GM12878 (cell line): Measurements from ENCODE around the gene UTS2. TPM values are rescaled to one million over a fixed set of nuclear protein-coding genes. Genes with fewer than 3 reads are reported as not detected.

Experiments
- ATAC-seq: fragments of 200-7000 bp; cut with Tn5 transposase; 3 replicates; pipeline ENCODE4 v1.9.1; 2020; ENCODE audit warnings: mild to moderate bottlenecking, moderate library complexity
- BruUV-seq: library from RNA; stranded (reverse); fragments of 400-500 nt; replicated peaks from 2 replicates; lab custom pipeline; 2021; lab: Mats Ljungman, UMichigan
- CTCF ChIA-PET: fragments of 300-600 bp; sonication (Branson Sonifier 250); formaldehyde crosslinking; extraction: SDS; loops from one replicate; lab custom pipeline; 2021; ENCODE audit warnings: inconsistent platforms; lab: Yijun Ruan, JAX
- POLR2A ChIA-PET: fragments of 350-600 bp; formaldehyde crosslinking; extraction: SDS; loops from one replicate; lab custom pipeline; 2021; ENCODE audit warnings: inconsistent platforms; lab: Charles Lee
- RAD21 ChIA-PET: fragments of 300-600 bp; sonication (Branson Sonifier 250); formaldehyde crosslinking; loops from one replicate; lab custom pipeline; 2023; ENCODE audit warnings: antibody characterized with exemption; ENCODE audit not compliant: unreplicated experiment; lab: Charles Lee
- SMC1A ChIA-PET: fragments of 300-600 bp; sonication (Branson Sonifier 250); formaldehyde crosslinking; loops from one replicate; lab custom pipeline; 2023; ENCODE audit not compliant: unreplicated experiment, uncharacterized antibody; lab: Charles Lee
- DNase-seq: peaks from one replicate; pipeline ENCODE4 v3.0.0-alpha.2; 2011; ENCODE audit warnings: low read depth, low spot score
- FAIRE-seq: peaks from 3 replicates; lab custom pipeline; 2011; peaks lifted over from hg19 to GRCh38; lab: Jason Lieb, UNC
- H2AFZ ChIP-seq: 2 replicates; pipeline ENCODE4 v1.6.0; 2011; ENCODE audit warnings: low read depth, low read length, control low read depth; ENCODE audit not compliant: control insufficient read depth
- H3K27ac ChIP-seq: 2 replicates; pipeline ENCODE4 v1.5.1; 2011; ENCODE audit warnings: control low read depth; ENCODE audit not compliant: control insufficient read depth, insufficient read depth
- H3K27me3 ChIP-seq, 2 experiments: replicated peaks in 1 of 2; 2 replicates each; pipeline versions ENCODE4 v1.6.0 to v1.6.1; 2011; ENCODE audit warnings: low read length in 1 of 2; ENCODE audit not compliant: control insufficient read depth in 2 of 2, insufficient read depth in 2 of 2
- H3K36me3 ChIP-seq, 2 experiments: 2 replicates each; pipeline ENCODE4 v1.5.1; 2011; ENCODE audit warnings: low read length in 1 of 2; ENCODE audit not compliant: control insufficient read depth in 2 of 2, insufficient read depth in 2 of 2
- H3K4me1 ChIP-seq: 2 replicates; pipeline ENCODE4 v1.6.1; 2011; ENCODE audit warnings: mild to moderate bottlenecking, low read length, moderate library complexity, mixed read lengths; ENCODE audit not compliant: control insufficient read depth, insufficient read depth
- H3K4me2 ChIP-seq: 2 replicates; pipeline ENCODE4 v1.6.0; 2011; ENCODE audit warnings: control low read depth; ENCODE audit not compliant: control insufficient read depth, insufficient read depth
- H3K4me3 ChIP-seq: fragments of 200-600 bp; sonication (generic); 2 replicates; pipeline ENCODE4 v1.5.1; 2016
- H3K79me2 ChIP-seq: 2 replicates; pipeline ENCODE4 v1.6.0; 2011; ENCODE audit warnings: low read length; ENCODE audit not compliant: control insufficient read depth, insufficient read depth
- H3K9ac ChIP-seq: 2 replicates; pipeline ENCODE4 v1.8.0; 2011; ENCODE audit warnings: low read length, control low read depth, mixed read lengths; ENCODE audit not compliant: control insufficient read depth, insufficient read depth
- H3K9me3 ChIP-seq: replicated peaks from 3 replicates; pipeline ENCODE4 v1.5.1; 2011; ENCODE audit warnings: mild to moderate bottlenecking, low read length; ENCODE audit not compliant: control insufficient read depth, insufficient read depth
- H4K20me1 ChIP-seq: 2 replicates; pipeline ENCODE4 v1.6.0; 2011; ENCODE audit not compliant: control insufficient read depth, insufficient read depth
- CTCF ChIP-seq, 3 experiments: IDR thresholded peaks in 2 of 3; conservative IDR thresholded peaks in 1 of 3; 2 replicates each; pipeline ENCODE4 v1.5.1; 2011; ENCODE audit warnings: low read depth in 3 of 3, low read length in 3 of 3, mild to moderate bottlenecking in 3 of 3, control low read depth in 2 of 3, moderate library complexity in 2 of 3, inconsistent platforms in 1 of 3, mixed read lengths in 1 of 3; ENCODE audit not compliant: control insufficient read depth in 2 of 3, insufficient read depth in 1 of 3; ENCODE audit errors: extremely low read depth in 1 of 3
- EZH2 ChIP-seq: IDR thresholded peaks from 2 replicates; pipeline ENCODE4 v1.6.1; 2012; ENCODE audit warnings: low read depth, mild to moderate bottlenecking, control low read depth, inconsistent platforms, low read length, borderline replicate concordance; ENCODE audit not compliant: control insufficient read depth
- GATAD2B ChIP-seq: fragments of 450-650 bp; conservative IDR thresholded peaks from 2 replicates; pipeline ENCODE4 v1.6.1; 2017; ENCODE audit warnings: low read depth, mild to moderate bottlenecking, moderate library complexity
- IKZF2 ChIP-seq, 2 experiments: fragments of 450-650 bp; IDR thresholded peaks; 2 replicates each; pipeline ENCODE4 v1.6.1; 2017; ENCODE audit warnings: mild to moderate bottlenecking in 2 of 2, moderate library complexity in 2 of 2
- MXI1 ChIP-seq: fragments of 150-350 bp; IDR thresholded peaks from 2 replicates; pipeline ENCODE4 v1.6.1; 2011; ENCODE audit warnings: low read depth, mild to moderate bottlenecking, inconsistent platforms, low read length, improper control_type of control experiment
- RAD51 ChIP-seq: fragments of 450-650 bp; IDR thresholded peaks from 2 replicates; pipeline ENCODE4 v1.6.1; 2016; ENCODE audit warnings: moderate library complexity, mild to moderate bottlenecking, inconsistent platforms
- REST ChIP-seq: IDR thresholded peaks from 2 replicates; pipeline ENCODE4 v1.6.1; 2012; ENCODE audit warnings: mild to moderate bottlenecking, low read depth, low read length
- SREBF2 ChIP-seq: IDR thresholded peaks from 2 replicates; pipeline ENCODE4 v1.6.1; 2012; ENCODE audit warnings: mild to moderate bottlenecking, low read length
- TBL1XR1 ChIP-seq: IDR thresholded peaks from 2 replicates; pipeline ENCODE4 v1.6.1; 2012; ENCODE audit warnings: low read depth, low read length, improper control_type of control experiment
- YBX1 ChIP-seq: fragments of 450-650 bp; IDR thresholded peaks from 2 replicates; pipeline ENCODE4 v1.6.1; 2016; ENCODE audit warnings: antibody characterized with exemption
- ZNF217 ChIP-seq: fragments of 450-650 bp; IDR thresholded peaks from 2 replicates; pipeline ENCODE4 v1.6.1; 2017; ENCODE audit warnings: antibody characterized with exemption, mild to moderate bottlenecking
- WGBS: methylation state at CpG from one replicate; pipeline ENCODE4 v1.1.6; 2016; ENCODE audit warnings: low lambda C conversion rate; ENCODE audit not compliant: insufficient replicate concordance, insufficient coverage; ENCODE audit errors: missing lambda C conversion rate; 5-methylcytosine and 5-hydroxymethylcytosine counted together
- in situ Hi-C: fragments of 300-500 bp; cut with MboI; formaldehyde crosslinking; loops from 9 replicates; pipeline ENCODE4 v1.14.3; 2018; ENCODE audit warnings: mixed read lengths
- intact Hi-C: fragments of 100-400 bp; cut with micrococcal nuclease; formaldehyde crosslinking; loops from one replicate; pipeline ENCODE4 v1.14.2; 2022; ENCODE audit not compliant: unreplicated experiment
- polyA plus RNA-seq, 11 experiments: library from polyadenylated mRNA; depleted of rRNA in 4 of 11; unstranded in 6 of 11; stranded (reverse) in 5 of 11; fragments of >200 nt; fragmentation: Nextera tagmentation in 4 of 11; fragmentation: Illumina TruSeq in 1 of 11; extraction: Ambion mirVana in 4 of 11; extraction: Trizol in 1 of 11; gene quantifications; 1 replicate in 1 of 11; 2 replicates in 10 of 11; pipeline versions ENCODE4 v1.2.1 to v1.2.3, GENCODE V29; 2011 to 2016; ENCODE audit warnings: inconsistent platforms in 2 of 11, missing spikeins in 2 of 11, low read depth in 1 of 11
- total RNA-seq, 4 experiments: library from RNA; depleted of rRNA in 3 of 4; stranded (reverse); fragments of >200 nt in 3 of 4; fragmentation: Illumina TruSeq in 1 of 4; extraction: Trizol in 1 of 4; gene quantifications; 2 replicates each; pipeline versions ENCODE4 v1.2.1 to v1.2.3, GENCODE V29; 2013 to 2021
- TF ChIP-seq, protein P1 (sequence below): IDR thresholded peaks from 2 replicates; pipeline ENCODE4 v1.6.1; 2012; ENCODE audit warnings: low read depth, low read length, improper control_type of control experiment
- TF ChIP-seq, protein P2 (sequence below): IDR thresholded peaks from 2 replicates; pipeline ENCODE4 v1.6.1; 2011; ENCODE audit warnings: low read depth, mild to moderate bottlenecking, low read length, moderate library complexity, borderline replicate concordance; ENCODE audit errors: extremely low read depth

The UTS2 gene
- total and polyA plus RNA-seq, 10 of the 15 experiments (the other 5 are each of a cell fraction or from before 2014, with no cell fraction given) = not detected

DNA sequence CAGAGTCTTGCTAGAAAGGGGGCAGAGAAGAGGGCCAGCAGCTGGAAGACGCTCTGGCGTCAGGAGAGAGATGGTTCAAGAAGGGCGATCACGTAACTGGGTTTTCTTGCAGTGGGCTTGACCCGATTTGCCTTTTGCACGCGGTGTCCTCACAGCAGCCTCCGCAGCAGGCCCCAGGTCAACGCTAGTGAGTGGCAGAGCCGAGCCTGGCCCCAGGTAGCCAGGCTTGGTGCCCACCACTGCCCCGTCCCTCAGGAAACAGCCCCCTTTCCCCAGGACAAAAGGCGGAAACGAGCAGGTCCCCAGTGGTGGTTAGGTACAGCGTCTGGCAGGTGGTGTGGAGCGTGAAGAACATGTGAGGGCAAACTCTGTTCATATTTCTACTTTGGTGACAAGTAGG is 8.6 kb upstream of the UTS2 start:
- SMC1A ChIA-PET = no interaction called here
- RAD21 ChIA-PET = no interaction called here
- TF ChIP-seq IKZF2 (IDR thresholded peaks at IDR 0.05) = no peak
- TF ChIP-seq GATAD2B = no peak
- no peak for TF ChIP-seq MXI1
- TF ChIP-seq YBX1 = no peak
- no peak for TF ChIP-seq TBL1XR1
- TF ChIP-seq ZNF217 = no peak
- TF ChIP-seq, protein P1, sequence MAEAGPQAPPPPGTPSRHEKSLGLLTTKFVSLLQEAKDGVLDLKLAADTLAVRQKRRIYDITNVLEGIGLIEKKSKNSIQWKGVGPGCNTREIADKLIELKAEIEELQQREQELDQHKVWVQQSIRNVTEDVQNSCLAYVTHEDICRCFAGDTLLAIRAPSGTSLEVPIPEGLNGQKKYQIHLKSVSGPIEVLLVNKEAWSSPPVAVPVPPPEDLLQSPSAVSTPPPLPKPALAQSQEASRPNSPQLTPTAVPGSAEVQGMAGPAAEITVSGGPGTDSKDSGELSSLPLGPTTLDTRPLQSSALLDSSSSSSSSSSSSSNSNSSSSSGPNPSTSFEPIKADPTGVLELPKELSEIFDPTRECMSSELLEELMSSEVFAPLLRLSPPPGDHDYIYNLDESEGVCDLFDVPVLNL = no peak
- TF ChIP-seq, protein P2, sequence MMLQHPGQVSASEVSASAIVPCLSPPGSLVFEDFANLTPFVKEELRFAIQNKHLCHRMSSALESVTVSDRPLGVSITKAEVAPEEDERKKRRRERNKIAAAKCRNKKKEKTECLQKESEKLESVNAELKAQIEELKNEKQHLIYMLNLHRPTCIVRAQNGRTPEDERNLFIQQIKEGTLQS = no peak
- TF ChIP-seq EZH2 = no peak
- no peak for TF ChIP-seq REST
- no peak for TF ChIP-seq RAD51
- TF ChIP-seq CTCF (IDR thresholded peaks at IDR 0.05 in 2 of 3, conservative IDR thresholded peaks at IDR 0.05 in 1 of 3; ENCODE audit: control insufficient read depth in 2 of 3, extremely low read depth in 1 of 3, insufficient read depth in 1 of 3, low read depth in 3 of 3, low read length in 3 of 3) = no peak
- no peak for TF ChIP-seq SREBF2
- Histone ChIP-seq H3K36me3 (no peaks in the 10 kb centered on the region), H3K27ac (no peak overlapping the region), H3K9ac (no peak overlapping the region), H3K27me3 (no peaks in the 10 kb centered on the region; a peak in 1 of 4 replicates), H3K4me3 (no peak overlapping the region), H3K4me1 (no peaks in the 10 kb centered on the region), H2AFZ (no peak overlapping the region), H3K4me2 (no peak overlapping the region), H4K20me1 (no peaks in the 10 kb centered on the region), H3K9me3 (no peaks in the 10 kb centered on the region), H3K79me2 (no peaks in the 10 kb centered on the region)
- POLR2A ChIA-PET = no interaction called here
- intact Hi-C loops (no loop called here), in situ Hi-C loops (no loop called here)
- no peak for ATAC-seq
- DNase-seq = no peak
- no peak for FAIRE-seq
- 33% methylated on average over 11 of the region's 15 CpGs for WGBS
- CTCF ChIA-PET = no interaction called here
- BruUV-seq = no TSS peak
